SKM-1 (cell line): ENCODE measurements around the gene ADD3.

Source experiments
- DNase-seq: peaks from one replicate; lab custom pipeline; 2025; ENCODE audit not compliant: unreplicated experiment; lab: John Stamatoyannopoulos, UW

Gene ADD3

DNA sequence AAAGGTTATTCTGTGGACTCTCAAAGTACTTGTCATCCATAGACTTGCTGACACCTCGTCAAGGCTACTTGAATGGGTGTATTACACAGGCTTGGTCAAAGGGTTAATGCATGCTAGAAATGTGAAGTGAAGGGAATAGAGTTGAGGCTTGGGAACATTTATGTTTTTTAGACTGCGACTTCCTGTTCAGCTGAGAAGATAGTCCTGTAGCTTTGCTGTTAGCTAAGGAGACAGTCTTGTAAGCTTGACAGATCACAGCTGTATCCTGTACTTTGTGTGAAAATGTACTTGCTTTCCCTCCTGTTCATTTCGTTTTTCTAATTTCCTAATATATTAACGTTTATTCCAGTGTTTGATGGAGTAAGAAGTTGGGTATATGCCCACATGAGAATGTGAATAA lies 52.1 kb downstream of the ADD3 start:
- no peak for DNase-seq

GRCh38 chr10:110061687-110062086 lies 53.9 kb downstream of the ADD3 start:
- DNase-seq: no peak

DNA sequence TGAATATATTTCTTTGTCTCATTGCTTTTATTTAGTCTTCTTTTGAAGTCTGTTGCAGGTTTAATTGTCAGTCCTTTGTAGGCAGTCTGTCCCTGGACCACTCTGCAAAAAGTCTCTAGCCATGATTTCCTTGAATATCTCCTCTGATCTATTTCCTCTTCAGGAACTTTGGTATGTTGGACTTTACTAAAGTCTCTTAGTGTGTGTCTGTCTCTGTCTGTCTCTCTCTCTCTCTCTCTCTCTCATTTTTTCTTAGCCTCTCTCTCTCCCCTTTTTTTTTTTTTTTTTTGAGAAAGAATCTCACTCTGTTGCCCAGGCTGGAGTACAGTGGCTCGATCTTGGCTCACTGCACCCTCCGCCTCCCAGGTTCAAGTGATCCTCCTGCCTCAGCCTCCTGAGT lies 57.5 kb downstream of the ADD3 start:
- no peak for DNase-seq

DNA sequence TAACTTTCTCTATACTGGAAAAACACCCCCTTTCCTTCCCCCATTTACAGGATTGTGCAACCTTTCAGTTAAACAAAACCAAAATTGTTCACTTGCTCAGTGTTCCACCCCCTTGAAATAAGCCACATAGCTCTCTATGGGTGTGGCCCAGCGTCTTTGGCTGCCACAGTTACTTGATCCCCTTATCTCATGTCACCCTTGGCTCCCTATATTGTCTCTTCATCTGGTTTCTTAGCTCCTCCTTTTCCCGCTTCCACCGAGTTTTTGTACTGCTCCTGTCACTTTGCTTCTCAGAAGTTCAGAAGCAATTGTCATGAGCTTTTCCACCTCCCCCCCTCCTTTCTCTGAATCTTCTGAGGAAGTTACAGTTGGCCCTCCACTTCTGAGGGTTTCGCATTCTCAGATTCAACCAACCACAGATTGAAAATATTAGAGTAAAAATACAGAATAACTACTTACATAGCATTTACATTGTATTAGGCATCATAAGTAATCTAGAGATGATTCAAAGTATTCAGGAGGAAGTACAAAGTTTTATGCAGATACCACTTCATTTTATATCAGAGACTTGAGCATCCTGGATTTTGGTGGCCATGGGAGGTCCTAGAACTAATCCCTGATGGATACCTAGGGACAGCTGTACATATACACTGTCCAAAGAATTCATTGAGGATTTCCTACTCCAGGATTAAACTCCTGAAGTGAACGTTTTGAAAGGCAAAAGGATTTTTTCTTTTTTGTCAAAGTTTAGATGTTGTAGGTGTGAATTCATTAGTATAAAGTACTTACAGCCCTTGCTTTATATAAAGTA lies 60.4 kb downstream of the ADD3 start:
- no peak for DNase-seq

DNA sequence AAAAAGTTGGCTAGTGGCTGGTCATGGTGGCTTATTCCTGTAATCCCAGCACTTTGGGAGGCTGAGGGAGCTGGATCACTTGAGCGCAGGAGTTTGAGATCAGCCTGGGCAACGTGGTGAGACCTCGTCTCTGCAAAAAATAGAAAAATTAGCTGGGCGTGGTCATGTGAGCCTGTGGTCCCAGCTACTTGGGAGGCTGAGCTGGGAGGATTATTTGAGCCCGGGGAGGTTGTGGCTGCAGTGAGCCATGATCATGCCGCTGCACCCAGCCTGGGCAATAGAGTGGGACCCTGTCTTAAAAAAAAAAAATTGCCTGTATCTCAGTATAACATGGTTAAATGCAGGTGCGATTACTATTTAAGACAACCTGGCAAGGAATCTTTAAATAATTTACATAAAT lies 61.0 kb downstream of the ADD3 start:
- DNase-seq: no peak

- DNase-seq: no peak
Observed at GRCh38 chr10:110069502-110069982, 61.8 kb downstream of the ADD3 start.

GRCh38 chr10:110073896-110074295 lies 66.1 kb downstream of the ADD3 start:
- no peak for DNase-seq

GRCh38 chr10:110074298-110074697 lies 66.5 kb downstream of the ADD3 start:
- peak; percentile 27 for DNase-seq

GRCh38 chr10:110074758-110075671 lies 67.2 kb downstream of the ADD3 start:
- no peak for DNase-seq

- DNase-seq: no peak
Observed at GRCh38 chr10:110075686-110076085, 67.9 kb downstream of the ADD3 start.

- peak; percentile 95 for DNase-seq
Observed at GRCh38 chr10:110076559-110077318, 69.0 kb downstream of the ADD3 start.

DNA sequence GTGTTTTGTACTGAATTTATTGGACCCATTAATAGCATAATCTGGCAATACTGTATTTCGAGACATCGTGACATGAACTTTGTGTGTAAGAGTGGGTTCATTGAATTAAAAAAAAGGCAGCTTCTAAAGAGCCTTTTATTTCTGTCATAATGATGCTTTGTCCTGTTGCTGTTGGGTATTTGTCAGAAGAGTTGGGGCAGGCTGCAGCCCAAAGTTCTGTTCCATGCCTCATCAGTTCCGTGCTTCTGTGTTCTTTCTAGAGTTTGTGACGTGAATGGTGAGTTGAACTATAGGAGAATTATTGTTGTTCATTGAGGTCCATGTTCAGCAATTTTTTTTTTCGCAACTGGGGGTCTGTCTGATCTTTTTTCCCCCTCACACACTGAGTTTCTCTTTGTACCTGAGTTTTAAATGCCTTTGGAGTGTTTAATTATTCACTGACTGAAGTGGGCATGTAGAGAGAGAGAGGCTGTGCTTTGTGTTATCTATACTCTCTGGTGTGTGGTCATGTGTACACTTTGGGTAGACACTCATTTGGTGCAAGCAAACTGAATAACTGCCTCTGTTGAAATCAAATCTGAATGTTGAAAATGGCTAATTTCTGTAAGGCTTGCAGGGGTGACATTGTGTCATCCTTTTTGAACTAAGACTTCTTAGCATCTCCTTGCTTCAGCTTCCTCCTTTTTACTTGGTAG lies 69.8 kb downstream of the ADD3 start:
- peak; percentile 85 for DNase-seq

DNA sequence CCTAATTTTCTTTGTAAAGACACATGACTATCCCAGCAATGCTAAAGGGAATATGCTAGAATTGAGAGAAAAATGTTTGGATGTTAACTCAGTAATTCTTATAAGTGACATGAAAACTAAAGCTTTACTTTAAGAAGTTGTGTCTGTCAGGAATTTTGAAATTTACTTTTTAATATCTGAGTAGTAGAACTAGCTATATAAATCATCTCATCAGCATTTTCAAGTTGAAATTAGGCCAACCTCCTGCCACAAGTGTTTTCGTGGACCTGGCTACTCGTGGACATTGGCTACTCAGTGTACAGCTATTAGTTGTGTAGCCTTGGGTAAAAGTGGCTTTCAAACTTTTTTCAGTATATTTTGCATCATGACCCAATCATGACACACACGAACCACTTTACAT lies 70.5 kb downstream of the ADD3 start:
- DNase-seq: no peak

GRCh38 chr10:110081911-110082310 lies 74.1 kb downstream of the ADD3 start:
- DNase-seq: peak; percentile 9

DNA sequence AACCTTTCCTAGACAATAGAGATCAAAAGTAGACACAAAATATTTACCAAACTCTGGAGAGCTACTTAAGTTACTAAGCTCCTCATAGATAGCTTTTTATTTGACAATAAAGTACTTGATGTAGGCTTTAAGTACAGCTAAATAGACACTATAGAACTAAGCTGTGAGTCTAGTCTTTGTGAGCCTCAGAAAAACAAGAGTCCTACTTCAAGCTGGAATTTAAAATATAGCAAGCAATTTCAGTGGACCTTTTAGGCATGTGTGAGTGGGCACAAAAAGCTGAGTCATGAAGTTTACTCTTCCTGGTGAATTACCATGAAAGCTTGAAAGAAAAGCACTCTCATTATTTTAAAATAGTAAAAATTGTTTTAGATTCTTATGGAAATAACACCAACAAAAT lies 76.1 kb downstream of the ADD3 start:
- DNase-seq: no peak

DNA sequence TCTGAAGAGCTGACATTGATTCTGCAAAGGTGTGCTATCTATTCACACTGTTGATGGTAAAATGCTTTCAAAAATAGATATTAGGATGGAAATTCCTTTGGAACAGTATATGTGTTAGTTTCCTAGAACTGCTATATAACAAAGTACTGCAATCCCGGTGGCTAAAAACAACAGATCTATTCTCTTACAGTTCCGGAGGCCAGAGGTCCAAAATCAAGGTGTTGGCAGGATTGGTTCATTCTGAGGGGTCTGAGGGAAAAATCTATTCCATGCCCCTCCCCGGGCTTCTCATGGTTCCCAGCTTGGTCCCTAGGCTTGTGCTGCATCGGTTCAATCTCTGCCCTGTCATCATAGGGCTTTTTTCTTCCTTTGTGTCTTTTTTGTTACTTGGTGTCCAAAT lies 79.9 kb downstream of the ADD3 start:
- no peak for DNase-seq

DNA sequence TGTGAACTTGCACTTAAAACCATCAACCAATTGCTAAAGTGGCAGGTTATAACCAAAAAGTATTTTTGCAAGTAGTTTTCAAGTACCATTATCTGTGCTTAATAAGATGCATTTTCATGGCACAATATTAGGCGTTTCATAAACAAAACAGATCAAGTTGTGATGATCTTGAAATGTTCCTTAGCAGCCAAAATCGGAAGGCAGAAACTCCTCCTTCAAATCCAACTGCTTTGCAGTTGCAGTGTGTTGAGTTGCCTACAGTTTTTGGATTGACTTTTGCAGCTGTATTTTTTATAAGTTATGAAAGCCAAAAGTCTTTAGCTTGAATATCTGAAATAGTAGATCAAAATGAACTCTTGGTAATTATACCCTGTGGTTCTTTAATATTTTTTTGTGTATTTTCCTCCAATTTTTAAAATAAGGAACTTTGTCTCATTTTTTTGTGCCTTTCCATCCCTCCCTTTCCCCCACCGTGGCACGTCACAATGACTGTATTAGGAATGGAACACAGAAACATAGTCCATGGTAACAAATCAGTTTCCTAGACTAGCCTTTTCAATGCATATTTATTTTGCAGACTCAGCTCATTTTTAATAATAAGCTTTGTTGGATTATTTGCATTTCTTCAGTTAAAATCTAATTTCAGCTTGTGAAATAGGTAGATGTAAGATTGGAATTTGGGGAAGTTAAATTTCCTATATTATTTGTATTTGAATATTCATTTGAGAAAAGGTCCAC lies 80.8 kb downstream of the ADD3 start:
- DNase-seq: no peak

- DNase-seq: no peak
Observed at GRCh38 chr10:110091830-110092229, 84.0 kb downstream of the ADD3 start.

GRCh38 chr10:110093722-110094121 lies 85.9 kb downstream of the ADD3 start:
- DNase-seq: no peak

DNA sequence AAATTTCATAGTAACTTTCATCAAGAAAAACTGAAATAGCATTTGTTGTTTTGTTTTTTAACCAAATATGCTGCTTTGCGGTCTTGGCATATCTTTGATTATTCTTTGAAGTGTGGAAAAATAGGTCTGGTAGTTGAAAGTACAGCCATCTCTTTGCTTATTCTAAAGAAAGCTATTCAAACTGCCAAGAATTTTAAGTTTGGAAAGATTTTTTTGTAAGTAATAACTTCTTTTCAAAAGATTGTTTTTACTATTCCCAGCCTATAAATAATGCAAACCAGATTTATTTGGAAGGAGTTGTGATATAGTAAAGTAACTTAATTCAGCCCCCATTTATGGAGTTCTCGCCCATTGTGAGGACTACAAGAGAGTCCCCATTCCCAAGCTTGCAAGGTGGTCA lies 87.0 kb downstream of the ADD3 start:
- no peak for DNase-seq
